IgD-negative memory B cell (primary cell): ENCODE results near the gene KIRREL3. TPM values are rescaled to one million over a fixed set of nuclear protein-coding genes. Genes with fewer than 3 reads are reported as not detected.

Experiments used
- H3K27ac Mint-ChIP-seq, 3 donors: one replicate each; pipeline ENCODE4 v1.8.0; 2020 to 2022; ENCODE audit warnings: mild to moderate bottlenecking in 3 of 3, mixed read lengths in 3 of 3, moderate library complexity in 1 of 3
- H3K27me3 Mint-ChIP-seq: one replicate; pipeline ENCODE4 v1.8.0; 2021; ENCODE audit warnings: mixed read lengths
- H3K36me3 Mint-ChIP-seq: one replicate; pipeline ENCODE4 v1.8.0; 2020; ENCODE audit warnings: mild to moderate bottlenecking, mixed read lengths
- H3K4me1 Mint-ChIP-seq, 3 donors: one replicate each; pipeline ENCODE4 v1.8.0; 2020 to 2022; ENCODE audit warnings: mixed read lengths in 3 of 3, mild to moderate bottlenecking in 1 of 3
- H3K4me3 Mint-ChIP-seq, 4 donors: one replicate each; pipeline ENCODE4 v1.8.0; 2020 to 2022; ENCODE audit warnings: mild to moderate bottlenecking in 4 of 4, mixed read lengths in 4 of 4, moderate library complexity in 3 of 4
- H3K9me3 Mint-ChIP-seq, 3 donors: one replicate each; pipeline ENCODE4 v1.8.0; 2020 to 2021; ENCODE audit warnings: mixed read lengths in 3 of 3, mild to moderate bottlenecking in 1 of 3
- polyA plus RNA-seq: library from polyadenylated mRNA; unstranded; fragments of 300-500 nt; fragmentation: Illumina TruSeq; gene quantifications from one replicate; pipeline ENCODE4 v1.2.3, GENCODE V29; 2021

Gene KIRREL3
- polyA plus RNA-seq, 1 donor from 2014 or later, result not detected

DNA sequence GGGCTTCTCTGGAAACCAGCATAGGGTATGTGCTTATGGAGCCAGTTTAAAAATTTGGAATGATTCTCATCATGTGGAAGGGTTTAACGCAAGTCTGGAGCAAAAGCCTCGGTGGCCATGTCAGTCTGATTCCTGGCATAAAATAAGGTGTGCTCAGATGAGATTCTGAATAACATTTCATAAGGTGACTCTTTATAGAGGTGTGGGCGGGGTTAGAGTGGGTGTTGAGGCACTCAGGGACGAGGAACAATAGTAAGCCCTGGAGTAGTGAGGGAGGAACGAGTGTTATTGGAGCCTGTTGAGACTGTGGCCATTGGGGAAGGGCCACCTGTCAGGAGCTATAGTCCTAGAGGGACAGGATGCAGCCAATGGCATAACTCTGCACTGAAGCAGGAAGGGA is 13.0 kb upstream of the KIRREL3 start:
- no peaks in the 10 kb centered on the region for H3K36me3 Mint-ChIP-seq
- H3K4me1 Mint-ChIP-seq, result no peaks in the 10 kb centered on the region
- H3K27ac Mint-ChIP-seq, result no peak overlapping the region
- peaks cover 6% of the 10 kb centered on the region for H3K27me3 Mint-ChIP-seq
- H3K4me3 Mint-ChIP-seq, result no peak overlapping the region
- peaks cover 0 to 3% (median 0%) of the 10 kb centered on the region in 3 donors for H3K9me3 Mint-ChIP-seq

DNA sequence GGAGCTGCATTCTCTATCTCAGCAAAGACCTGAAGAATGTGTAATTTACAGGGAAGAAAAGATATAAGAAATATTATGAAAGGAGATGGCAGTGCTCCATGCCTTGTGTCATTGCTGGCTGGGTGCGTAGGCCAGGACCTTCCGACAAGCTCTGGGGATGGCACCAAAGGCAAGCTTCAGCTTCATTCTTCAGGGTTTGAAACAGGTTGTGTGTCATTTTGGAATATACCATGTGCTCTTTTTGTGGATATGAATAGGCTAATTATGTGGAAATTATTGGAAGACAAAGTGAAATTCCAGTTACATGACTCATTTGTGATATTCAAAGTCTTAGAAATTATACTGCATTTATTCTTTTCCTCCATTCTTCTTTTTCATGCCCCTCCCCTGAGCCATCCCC is 5.7 kb upstream of the KIRREL3 start:
- Mint-ChIP-seq H3K4me3 (no peak overlapping the region), H3K27ac (no peak overlapping the region), H3K4me1 (peaks cover 2 to 9% (median 3%) of the 10 kb centered on the region in 3 donors), H3K36me3 (no peaks in the 10 kb centered on the region), H3K27me3 (peaks cover 19% of the 10 kb centered on the region), H3K9me3 (no peaks in the 10 kb centered on the region)

DNA sequence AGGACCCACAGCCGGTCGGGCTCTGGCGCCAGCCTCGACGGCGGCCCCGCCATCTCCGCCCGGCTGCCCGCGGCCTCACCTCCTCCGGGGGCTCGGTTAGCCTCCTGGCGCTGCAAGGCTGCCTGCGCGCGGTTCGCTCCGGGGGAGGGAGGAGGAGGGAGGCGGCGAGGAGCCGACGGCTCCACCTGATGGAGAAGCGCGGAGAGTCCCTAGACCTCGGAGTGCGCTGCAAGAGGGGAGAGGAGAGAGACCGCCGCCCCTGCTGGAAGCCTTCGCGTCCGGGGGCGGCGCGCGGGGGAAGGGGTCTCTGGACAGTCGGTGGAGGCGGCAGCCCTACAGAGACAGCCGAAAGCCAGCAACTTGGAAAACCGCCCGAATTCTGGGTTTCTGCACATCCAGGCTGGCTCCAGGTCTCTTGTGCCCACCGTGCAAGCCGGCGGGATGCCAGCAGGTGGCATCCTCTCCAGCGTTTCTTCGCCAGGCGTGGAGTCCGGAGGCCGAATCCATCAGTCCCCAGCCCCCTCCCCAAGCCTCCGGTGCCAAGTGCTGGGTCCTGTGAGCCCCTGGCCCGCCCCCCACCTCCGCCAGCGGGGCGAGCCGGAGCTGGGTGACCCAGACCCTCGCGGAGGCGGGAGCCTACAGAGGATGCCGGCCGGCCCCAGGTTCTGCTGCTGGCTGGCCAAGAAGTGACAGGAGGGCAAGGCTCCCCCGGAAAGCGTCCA is 2.9 kb upstream of the KIRREL3 start:
- no peaks in the 10 kb centered on the region for H3K36me3 Mint-ChIP-seq
- H3K27me3 Mint-ChIP-seq, result peaks cover 18% of the 10 kb centered on the region
- H3K27ac Mint-ChIP-seq, result no peak overlapping the region
- H3K9me3 Mint-ChIP-seq, result no peaks in the 10 kb centered on the region
- H3K4me3 Mint-ChIP-seq, result no peak overlapping the region
- peaks cover 2 to 9% (median 3%) of the 10 kb centered on the region in 3 donors for H3K4me1 Mint-ChIP-seq

DNA sequence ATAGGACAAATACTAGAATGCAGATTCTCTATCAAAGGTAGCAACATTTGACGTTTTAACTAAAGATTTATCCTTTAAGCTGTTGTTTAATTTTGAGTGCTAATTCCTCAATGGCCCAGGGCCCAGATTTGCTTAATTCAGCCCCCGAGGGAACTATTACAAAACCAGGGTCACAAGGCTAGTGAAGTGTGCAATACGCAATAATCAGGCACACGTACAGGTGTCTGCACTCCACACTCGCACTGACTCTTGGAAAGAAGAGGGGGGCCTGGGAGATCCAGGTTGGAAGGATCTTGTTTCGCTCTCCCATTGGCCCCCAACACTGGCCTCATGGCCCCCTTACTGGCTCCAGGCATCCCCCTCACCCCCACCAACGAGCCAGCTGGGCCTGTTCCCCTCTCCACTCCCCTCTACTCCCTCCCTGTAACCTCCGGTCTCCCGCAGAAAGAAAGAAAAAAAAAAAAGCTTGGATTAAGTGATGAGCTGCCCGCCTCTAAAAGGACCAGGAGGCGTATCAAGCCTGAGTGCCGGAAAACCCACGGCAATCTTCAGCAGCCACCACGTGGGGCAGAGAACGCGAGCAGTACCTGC is 2.2 kb upstream of the KIRREL3 start:
- Mint-ChIP-seq H3K4me3 (no peak overlapping the region), H3K9me3 (no peaks in the 10 kb centered on the region), H3K27me3 (peaks cover 18% of the 10 kb centered on the region), H3K36me3 (no peaks in the 10 kb centered on the region), H3K4me1 (peaks cover 2 to 9% (median 3%) of the 10 kb centered on the region in 3 donors), H3K27ac (no peak overlapping the region)

DNA sequence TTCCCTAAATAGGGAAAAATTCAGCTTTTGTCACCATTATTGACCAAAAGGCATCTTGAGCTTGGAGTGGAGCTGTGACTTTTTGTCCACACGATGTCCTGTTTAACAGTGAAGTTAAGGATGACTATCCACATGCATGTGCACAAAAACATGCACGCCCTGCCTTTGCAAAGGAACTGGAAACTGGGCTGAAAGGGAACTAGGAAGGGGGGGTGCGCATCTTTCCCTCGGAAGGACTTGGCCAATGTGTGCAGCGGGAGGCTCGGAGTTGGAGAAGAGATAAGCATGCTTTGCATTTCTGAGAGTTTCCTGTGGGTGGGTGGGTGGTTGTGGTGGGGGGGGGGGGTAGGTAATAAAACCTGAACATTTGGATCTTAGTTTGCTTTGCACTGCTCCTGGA is 411 bp upstream of the KIRREL3 start:
- H3K9me3 Mint-ChIP-seq, result no peaks in the 10 kb centered on the region
- H3K27ac Mint-ChIP-seq, result no peak overlapping the region
- no peaks in the 10 kb centered on the region for H3K36me3 Mint-ChIP-seq
- peaks cover 2 to 9% (median 3%) of the 10 kb centered on the region in 3 donors for H3K4me1 Mint-ChIP-seq
- peaks cover 26% of the 10 kb centered on the region for H3K27me3 Mint-ChIP-seq
- H3K4me3 Mint-ChIP-seq, result no peak overlapping the region

DNA sequence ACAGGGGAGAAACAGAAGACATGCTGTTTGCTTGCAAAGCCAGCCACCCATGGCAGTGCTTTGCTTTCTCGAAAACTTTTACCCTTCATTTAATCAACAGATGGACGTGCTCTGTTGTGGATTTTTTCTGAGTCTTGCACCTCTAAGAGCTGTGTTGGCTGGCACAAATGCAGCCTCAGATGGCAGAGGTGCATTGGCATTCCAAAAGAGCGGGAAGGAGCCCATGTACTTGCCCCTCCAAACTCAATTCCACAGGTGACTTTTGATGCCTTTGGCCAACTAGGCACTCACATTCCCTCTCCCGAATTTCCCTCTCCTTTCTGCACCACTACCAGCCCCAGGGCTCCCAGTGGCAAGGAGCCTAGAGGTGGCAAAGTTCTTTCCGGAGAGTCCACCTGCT is 1.2 kb downstream of the KIRREL3 start:
- Mint-ChIP-seq H3K27me3 (peaks cover 25% of the 10 kb centered on the region), H3K27ac (no peak overlapping the region), H3K9me3 (no peaks in the 10 kb centered on the region), H3K36me3 (no peaks in the 10 kb centered on the region), H3K4me1 (peaks cover 2 to 9% (median 3%) of the 10 kb centered on the region in 3 donors), H3K4me3 (no peak overlapping the region)

DNA sequence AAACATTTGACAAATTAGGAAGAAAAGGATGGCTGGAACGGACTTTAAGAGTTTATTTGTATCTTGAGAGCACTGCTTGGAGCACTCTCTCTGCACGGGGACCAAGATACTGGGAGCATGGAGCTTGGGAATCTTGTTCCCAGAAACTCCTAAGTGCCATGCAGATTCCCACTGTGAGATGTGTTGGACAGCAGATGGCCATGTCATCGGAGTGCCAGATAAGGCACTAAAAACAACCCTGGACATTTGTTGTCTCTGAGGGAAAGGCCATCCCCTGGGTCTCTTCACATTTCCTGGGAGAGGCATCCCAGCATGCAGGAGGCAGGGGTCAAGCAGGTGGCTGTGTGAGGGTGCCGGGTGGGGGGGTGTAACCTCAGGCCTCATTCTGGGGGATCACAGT is 2.9 kb downstream of the KIRREL3 start:
- Mint-ChIP-seq H3K27me3 (peaks cover 15% of the 10 kb centered on the region), H3K4me3 (no peak overlapping the region), H3K4me1 (peaks cover 0 to 9% (median 0%) of the 10 kb centered on the region in 3 donors), H3K36me3 (no peaks in the 10 kb centered on the region), H3K9me3 (peaks cover 0 to 1% (median 0%) of the 10 kb centered on the region in 3 donors), H3K27ac (no peak overlapping the region)

DNA sequence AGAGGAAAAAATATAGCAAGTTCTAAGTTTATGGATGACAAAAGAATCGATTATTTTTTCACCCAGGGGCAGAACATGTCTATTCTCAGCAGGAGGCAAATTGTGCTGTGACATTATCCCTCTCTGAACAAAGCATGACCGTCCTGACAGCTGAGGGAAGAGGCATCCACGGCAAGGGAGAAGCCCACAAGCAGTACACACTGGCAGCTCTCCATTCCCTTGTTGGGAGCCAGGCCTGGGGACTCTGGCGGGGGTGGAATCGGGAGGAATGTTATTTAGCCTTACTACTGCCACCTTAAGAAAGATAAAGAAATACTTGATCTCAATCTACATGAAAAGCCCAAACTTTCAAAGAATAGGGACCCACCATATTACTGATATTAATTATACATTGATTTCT is 3.4 kb downstream of the KIRREL3 start:
- Mint-ChIP-seq H3K36me3 (no peaks in the 10 kb centered on the region), H3K27ac (peak overlapping the region in 1 of 3 donors; percentile 71), H3K4me3 (peak overlapping the region in 1 of 4 donors; percentile 14), H3K27me3 (peaks cover 12% of the 10 kb centered on the region), H3K4me1 (peaks cover 0 to 8% (median 0%) of the 10 kb centered on the region in 3 donors), H3K9me3 (peaks cover 0 to 3% (median 0%) of the 10 kb centered on the region in 3 donors)

DNA sequence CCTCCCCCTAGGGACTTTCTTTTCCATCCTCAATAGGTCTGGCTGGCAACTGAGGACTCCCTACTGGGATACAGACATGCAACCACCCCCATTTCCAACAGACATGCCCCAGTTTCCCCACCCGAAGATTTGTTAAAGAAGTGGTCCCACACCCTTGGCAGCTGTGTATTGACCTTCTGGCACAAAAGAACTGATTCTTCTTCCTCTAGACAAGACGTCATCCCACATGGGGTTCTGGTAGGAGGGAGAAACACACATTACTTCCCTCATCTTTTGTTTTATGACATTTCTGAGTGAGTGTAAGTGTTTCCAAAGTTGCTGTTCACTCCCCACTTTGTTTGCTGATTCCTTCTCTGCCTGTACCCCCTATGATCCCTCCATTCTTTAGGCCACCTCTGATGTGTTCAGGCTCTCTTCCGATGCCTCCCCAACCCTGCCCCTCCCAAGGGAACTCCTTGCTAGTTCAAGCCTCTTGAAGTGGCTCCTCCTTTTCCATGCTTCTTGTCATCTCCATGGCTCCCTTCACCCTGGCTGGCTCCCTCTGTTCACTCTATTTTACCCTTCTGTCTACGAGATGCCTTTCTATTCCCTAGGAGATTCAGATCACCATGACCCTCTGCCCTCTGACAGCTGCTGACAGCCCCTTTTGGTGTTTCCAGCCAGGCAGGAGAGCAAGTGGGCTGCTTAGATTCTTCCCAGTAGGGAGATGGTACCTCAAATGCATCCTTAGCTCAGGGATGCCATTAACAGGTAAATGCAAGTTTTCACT is 4.3 kb downstream of the KIRREL3 start:
- H3K36me3 Mint-ChIP-seq, result no peaks in the 10 kb centered on the region
- peaks cover 12% of the 10 kb centered on the region for H3K27me3 Mint-ChIP-seq
- H3K4me3 Mint-ChIP-seq, result no peak overlapping the region
- H3K27ac Mint-ChIP-seq, result no peak overlapping the region
- no peaks in the 10 kb centered on the region for H3K4me1 Mint-ChIP-seq
- peaks cover 0 to 3% (median 0%) of the 10 kb centered on the region in 3 donors for H3K9me3 Mint-ChIP-seq

DNA sequence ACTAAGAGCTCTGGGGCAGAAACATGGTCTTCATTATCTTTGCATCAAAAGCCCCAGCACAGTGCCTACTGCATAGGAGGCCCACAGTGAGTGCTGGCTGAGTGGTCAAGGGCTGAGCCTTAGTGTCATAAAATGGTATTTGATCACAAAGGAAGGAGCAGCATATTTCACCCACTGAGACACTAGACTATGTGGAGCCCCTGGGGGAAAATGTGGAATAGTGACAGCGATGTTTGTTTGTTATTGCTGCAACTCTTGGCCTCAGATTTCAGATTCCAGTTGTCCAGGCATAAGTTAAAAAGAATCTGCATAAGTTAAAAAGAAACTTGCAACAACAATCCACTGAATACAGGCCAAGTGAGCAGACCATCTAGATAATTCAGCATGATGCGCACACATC is 7.0 kb downstream of the KIRREL3 start:
- Mint-ChIP-seq H3K27ac (no peak overlapping the region), H3K9me3 (peaks cover 0 to 3% (median 0%) of the 10 kb centered on the region in 3 donors), H3K4me3 (no peak overlapping the region), H3K36me3 (no peaks in the 10 kb centered on the region), H3K27me3 (peaks cover 16% of the 10 kb centered on the region), H3K4me1 (no peaks in the 10 kb centered on the region)

DNA sequence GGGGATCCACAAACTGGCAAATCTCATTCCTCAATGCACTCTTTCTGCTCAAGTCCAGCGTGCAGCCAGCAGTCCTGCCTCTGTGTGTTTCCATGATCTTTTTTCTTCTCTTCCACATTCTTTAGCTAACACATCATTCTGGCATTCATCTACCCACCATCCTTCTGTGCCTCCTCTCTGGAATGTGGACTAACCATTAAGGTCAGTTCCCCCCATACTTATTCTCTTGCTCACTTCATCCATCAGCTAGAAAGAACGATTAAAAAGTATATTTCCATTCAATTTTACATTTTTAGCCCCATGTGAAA is 7.8 kb downstream of the KIRREL3 start:
- Mint-ChIP-seq H3K4me1 (no peaks in the 10 kb centered on the region), H3K27me3 (peaks cover 16% of the 10 kb centered on the region), H3K4me3 (no peak overlapping the region), H3K27ac (no peak overlapping the region), H3K36me3 (no peaks in the 10 kb centered on the region), H3K9me3 (peaks cover 0 to 3% (median 0%) of the 10 kb centered on the region in 3 donors)

DNA sequence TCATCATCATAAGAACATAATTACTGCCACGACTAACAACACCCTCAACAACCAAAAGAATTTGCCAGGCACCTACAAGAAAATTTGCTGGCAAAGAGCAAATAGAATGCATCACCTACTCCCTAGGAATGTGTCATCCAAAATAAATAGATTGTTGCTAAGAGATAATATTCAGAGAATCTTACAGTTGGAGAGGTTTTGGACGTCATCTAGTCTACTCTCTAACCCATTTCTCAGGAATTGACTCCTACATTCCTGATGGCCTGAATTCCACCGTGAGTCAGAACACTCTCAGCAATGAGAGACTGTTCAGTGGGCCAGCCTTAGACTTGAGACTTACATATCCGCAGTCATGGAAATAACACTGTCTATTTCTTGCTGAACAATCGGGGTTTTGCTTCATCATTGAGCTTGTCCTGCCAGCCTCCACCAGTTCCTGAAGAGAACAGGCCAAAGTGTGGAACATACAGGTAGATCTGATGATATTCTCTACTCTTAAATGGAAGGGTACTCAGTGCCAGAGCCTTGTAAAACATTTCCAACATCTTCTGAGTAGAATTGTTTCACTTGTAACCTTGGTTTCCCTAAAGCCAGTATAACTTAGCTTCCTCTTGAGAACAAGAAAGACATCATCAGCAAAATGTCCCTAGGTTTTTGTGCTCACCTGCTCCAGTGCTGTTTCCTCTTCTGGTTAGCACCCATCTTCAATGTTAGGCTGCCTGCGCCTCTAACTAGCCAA is 8.3 kb downstream of the KIRREL3 start:
- H3K9me3 Mint-ChIP-seq, result peaks cover 0 to 3% (median 0%) of the 10 kb centered on the region in 3 donors
- H3K4me1 Mint-ChIP-seq, result no peaks in the 10 kb centered on the region
- no peaks in the 10 kb centered on the region for H3K36me3 Mint-ChIP-seq
- no peak overlapping the region for H3K27ac Mint-ChIP-seq
- H3K27me3 Mint-ChIP-seq, result peaks cover 13% of the 10 kb centered on the region
- H3K4me3 Mint-ChIP-seq, result no peak overlapping the region

DNA sequence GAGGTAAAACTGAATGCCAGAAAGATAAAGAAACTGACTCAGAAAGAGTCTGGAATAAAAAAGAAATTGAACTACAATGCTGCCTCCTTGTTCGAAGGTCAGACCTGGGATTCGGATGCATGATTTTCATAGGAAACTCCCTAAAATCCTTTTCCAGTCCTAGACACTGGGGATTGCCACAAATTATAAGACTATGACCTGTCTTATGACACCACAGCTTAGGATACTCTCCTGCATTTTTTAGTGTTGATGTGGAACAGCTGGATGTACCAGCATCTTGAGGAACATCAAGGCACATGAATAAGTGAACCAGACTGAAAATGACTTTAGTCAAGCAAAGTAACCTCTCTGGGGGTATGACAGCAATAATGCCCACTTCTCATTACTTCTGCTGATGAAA is 9.0 kb downstream of the KIRREL3 start:
- Mint-ChIP-seq H3K36me3 (no peaks in the 10 kb centered on the region), H3K27ac (no peak overlapping the region), H3K27me3 (peaks cover 9% of the 10 kb centered on the region), H3K4me3 (no peak overlapping the region), H3K4me1 (no peaks in the 10 kb centered on the region), H3K9me3 (peaks cover 0 to 3% (median 0%) of the 10 kb centered on the region in 3 donors)

DNA sequence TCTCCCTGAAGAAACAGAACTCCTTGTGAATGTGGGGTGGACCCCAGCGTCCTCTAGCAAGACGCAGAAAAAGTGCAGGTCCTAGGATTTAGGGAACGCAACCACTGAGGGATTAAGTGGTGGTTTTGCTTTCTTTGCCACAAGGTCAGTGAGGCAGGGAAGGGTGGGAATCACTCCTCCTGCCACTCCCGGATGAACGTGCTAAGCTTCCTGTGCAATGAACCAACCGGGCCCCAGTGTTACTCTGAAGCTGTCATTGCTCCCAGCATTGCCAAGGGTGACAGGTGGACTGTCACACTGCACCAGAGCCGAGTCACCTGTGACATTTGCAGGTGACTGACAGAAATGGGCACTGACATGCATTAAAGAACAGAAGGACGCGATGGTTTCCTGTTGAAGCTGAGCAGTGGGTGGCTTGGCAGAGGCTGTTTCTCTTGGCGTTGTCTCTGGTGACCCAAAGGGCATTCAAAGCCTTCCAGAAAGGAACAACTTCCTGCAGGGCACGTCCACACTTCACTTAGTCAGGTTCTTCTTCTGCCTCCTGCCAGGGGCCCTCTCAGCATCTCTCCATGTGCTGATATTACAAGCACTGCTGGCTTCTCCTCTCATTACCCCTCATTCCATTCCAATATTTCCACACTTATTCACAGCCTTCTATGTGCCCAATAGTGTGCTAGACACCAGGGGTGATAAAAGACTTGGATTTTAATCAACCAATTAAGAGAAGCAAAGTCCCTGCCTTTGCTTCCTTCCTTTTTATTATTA is 9.7 kb downstream of the KIRREL3 start:
- H3K4me1 Mint-ChIP-seq, result no peaks in the 10 kb centered on the region
- H3K4me3 Mint-ChIP-seq, result no peak overlapping the region
- peaks cover 8% of the 10 kb centered on the region for H3K27me3 Mint-ChIP-seq
- H3K27ac Mint-ChIP-seq, result no peak overlapping the region
- no peaks in the 10 kb centered on the region for H3K36me3 Mint-ChIP-seq
- H3K9me3 Mint-ChIP-seq, result peaks cover 0 to 3% (median 0%) of the 10 kb centered on the region in 3 donors
